HCT116 (cell line): ENCODE measurements around the gene DISP1. TPM values are rescaled to one million over a fixed set of nuclear protein-coding genes. Genes with fewer than 3 reads are reported as not detected.

Source experiments
- ATAC-seq: fragments of 200-7000 bp; cut with Tn5 transposase; 2 replicates; pipeline ENCODE4 v1.9.1; 2020; ENCODE audit warnings: mild to moderate bottlenecking, moderate library complexity
- BruUV-seq: library from RNA; stranded (reverse); fragments of 400-500 nt; replicated peaks from 2 replicates; lab custom pipeline; 2021; lab: Mats Ljungman, UMichigan
- CTCF ChIA-PET: fragments of 300-600 bp; sonication (Branson Sonifier 250); formaldehyde crosslinking; loops from one replicate; lab custom pipeline; 2021; ENCODE audit warnings: antibody characterized with exemption; lab: Charles Lee
- POLR2A ChIA-PET: fragments of 300-600, 350-600 bp; sonication (Branson Sonifier 250); formaldehyde crosslinking; loops from one replicate; lab custom pipeline; 2021; ENCODE audit warnings: antibody characterized with exemption; lab: Charles Lee
- RAD21 ChIA-PET, 2 experiments: fragments of 300-600 bp; sonication (Branson Sonifier 250); formaldehyde crosslinking; loops; one replicate each; lab custom pipeline; 2023; ENCODE audit warnings: low total read pairs in 2 of 2; ENCODE audit not compliant: uncharacterized antibody in 2 of 2, unreplicated experiment in 2 of 2, low non-redundant PET in 1 of 2; lab: Charles Lee
- DNase-seq: peaks from one replicate; pipeline ENCODE4 v3.0.0-alpha.2; 2010; ENCODE audit warnings: low read depth, low spot score
- H2AFZ ChIP-seq: fragments of 200-600 bp; shearing (Covaris generic), sonication (generic); 2 replicates; pipeline ENCODE4 v1.6.1; 2017; ENCODE audit warnings: low read depth, mixed run types, mixed read lengths, antibody characterized with exemption, low read length; ENCODE audit not compliant: poor library complexity, severe bottlenecking
- H3K27ac ChIP-seq: 2 replicates; pipeline ENCODE4 v1.5.1; 2012; ENCODE audit warnings: low read depth, low read length
- H3K27me3 ChIP-seq: fragments of 200-600 bp; sonication (generic); 2 replicates; pipeline ENCODE4 v1.6.1; 2016; ENCODE audit warnings: mixed run types, low read length, mixed read lengths; ENCODE audit not compliant: insufficient read depth
- H3K36me3 ChIP-seq, 2 experiments: fragments of 200-500 bp in 1 of 2; fragments of 200-600 bp in 1 of 2; sonication (Bioruptor generic) in 1 of 2; sonication (generic) in 1 of 2; 2 replicates each; pipeline versions ENCODE4 v1.5.1 to v1.6.1; 2014 to 2016; ENCODE audit warnings: low read length in 2 of 2, inconsistent platforms in 1 of 2, mixed read lengths in 1 of 2, mixed run types in 1 of 2; ENCODE audit not compliant: insufficient read depth in 2 of 2, control insufficient read depth in 1 of 2
- H3K4me1 ChIP-seq, 2 experiments: fragments of 200-600 bp in 1 of 2; sonication (generic) in 1 of 2; 2 replicates each; pipeline versions ENCODE4 v1.5.1 to v1.6.1; 2012 to 2017; ENCODE audit warnings: low read length in 2 of 2, inconsistent platforms in 1 of 2, mild to moderate bottlenecking in 1 of 2, mixed read lengths in 1 of 2, mixed run types in 1 of 2, moderate library complexity in 1 of 2; ENCODE audit not compliant: insufficient read depth in 2 of 2, control insufficient read depth in 1 of 2
- H3K4me2 ChIP-seq: fragments of 200-600 bp; sonication (generic); 2 replicates; pipeline ENCODE4 v1.6.1; 2017; ENCODE audit warnings: mixed run types, low read length, mixed read lengths
- H3K4me3 ChIP-seq, 2 experiments: fragments of 200-600 bp in 1 of 2; sonication (generic) in 1 of 2; replicated peaks in 1 of 2; 2 replicates each; pipeline ENCODE4 v1.5.1; 2011 to 2016; ENCODE audit warnings: low read length in 2 of 2, control low read depth in 1 of 2, low read depth in 1 of 2, mild to moderate bottlenecking in 1 of 2, mixed read lengths in 1 of 2, mixed run types in 1 of 2
- H3K79me2 ChIP-seq: fragments of 200-600 bp; sonication (generic); 2 replicates; pipeline ENCODE4 v1.6.1; 2017; ENCODE audit warnings: mild to moderate bottlenecking, mixed run types, low read length, moderate library complexity, mixed read lengths; ENCODE audit not compliant: insufficient read depth
- H3K9ac ChIP-seq: fragments of 200-600 bp; sonication (generic); 2 replicates; pipeline ENCODE4 v1.6.1; 2016; ENCODE audit warnings: low read length, mixed read lengths
- H3K9me2 ChIP-seq: fragments of 200-600 bp; sonication (generic), shearing (Covaris generic); 2 replicates; pipeline ENCODE4 v1.6.1; 2017; ENCODE audit warnings: mixed run types, mild to moderate bottlenecking, moderate library complexity; ENCODE audit not compliant: insufficient read depth
- H3K9me3 ChIP-seq, 2 experiments: fragments of 200-500 bp in 1 of 2; fragments of 200-600 bp in 1 of 2; sonication (Bioruptor generic) in 1 of 2; sonication (generic) in 1 of 2; 2 replicates each; pipeline ENCODE4 v1.6.1; 2014 to 2017; ENCODE audit warnings: low read length in 2 of 2, mixed read lengths in 2 of 2, inconsistent platforms in 1 of 2, low read depth in 1 of 2, mild to moderate bottlenecking in 1 of 2, mixed run types in 1 of 2, moderate library complexity in 1 of 2; ENCODE audit not compliant: control insufficient read depth in 1 of 2, insufficient read depth in 1 of 2
- H4K20me1 ChIP-seq: fragments of 200-600 bp; sonication (generic), shearing (Covaris generic); 2 replicates; pipeline ENCODE4 v1.6.1; 2017; ENCODE audit warnings: mixed run types, mild to moderate bottlenecking, moderate library complexity; ENCODE audit not compliant: insufficient read depth
- CBX3 ChIP-seq: IDR thresholded peaks from 2 replicates; pipeline ENCODE4 v1.6.1; 2012; ENCODE audit warnings: low read depth
- CEBPB ChIP-seq: IDR thresholded peaks from 2 replicates; pipeline ENCODE4 v1.6.1; 2012; ENCODE audit warnings: low read depth
- EGR1 ChIP-seq: IDR thresholded peaks from 2 replicates; pipeline ENCODE4 v1.6.1; 2012; ENCODE audit warnings: low read depth
- EZH2 ChIP-seq: fragments of 200-600 bp; sonication (generic); IDR thresholded peaks from 2 replicates; pipeline ENCODE4 v1.6.1; 2017; ENCODE audit warnings: antibody characterized with exemption, mixed run types
- FOSL1 ChIP-seq: IDR thresholded peaks from 2 replicates; pipeline ENCODE4 v1.6.1; 2012; ENCODE audit warnings: low read depth
- MAX ChIP-seq: IDR thresholded peaks from 2 replicates; pipeline ENCODE4 v1.6.1; 2012
- POLR2AphosphoS5 ChIP-seq: IDR thresholded peaks from 2 replicates; pipeline ENCODE4 v1.6.1; 2011; ENCODE audit warnings: mild to moderate bottlenecking, low read depth, low read length, moderate library complexity
- RAD21 ChIP-seq: IDR thresholded peaks from 2 replicates; pipeline ENCODE4 v1.6.1; 2012; ENCODE audit warnings: low read depth, mild to moderate bottlenecking
- REST ChIP-seq: IDR thresholded peaks from 2 replicates; pipeline ENCODE4 v1.6.1; 2012; ENCODE audit warnings: low read depth
- SIN3A ChIP-seq: IDR thresholded peaks from 2 replicates; pipeline ENCODE4 v1.6.1; 2012; ENCODE audit warnings: low read depth
- SP1 ChIP-seq: IDR thresholded peaks from 2 replicates; pipeline ENCODE4 v1.6.1; 2012; ENCODE audit warnings: low read depth
- SRF ChIP-seq: IDR thresholded peaks from 2 replicates; pipeline ENCODE4 v1.6.1; 2012; ENCODE audit warnings: low read depth
- TCF7L2 ChIP-seq: IDR thresholded peaks from 2 replicates; pipeline ENCODE4 v1.7.0; 2011; ENCODE audit warnings: borderline replicate concordance, inconsistent platforms; ENCODE audit not compliant: insufficient read depth, insufficient read length; ENCODE audit errors: extremely low read depth
- YY1 ChIP-seq: IDR thresholded peaks from 2 replicates; pipeline ENCODE4 v1.6.1; 2011; ENCODE audit warnings: low read length, low read depth, moderate library complexity, mild to moderate bottlenecking; ENCODE audit not compliant: insufficient replicate concordance; ENCODE audit errors: extremely low read depth
- ZFX ChIP-seq: fragments of 450-650 bp; IDR thresholded peaks from 2 replicates; pipeline ENCODE4 v1.6.1; 2017
- ZNF274 ChIP-seq: fragments of 200-500 bp; sonication (Bioruptor generic); IDR thresholded peaks from 2 replicates; pipeline ENCODE4 v1.6.1; 2014; ENCODE audit warnings: mild to moderate bottlenecking, low read depth, low read length, inconsistent platforms
- intact Hi-C: fragments of 100-400 bp; cut with micrococcal nuclease; formaldehyde crosslinking; loops from 2 replicates; pipeline ENCODE4 v1.10.0; 2022
- total RNA-seq: library from RNA; stranded (reverse); gene quantifications from one replicate; pipeline ENCODE4 v1.2.1, GENCODE V29; 2021; ENCODE audit not compliant: unreplicated experiment
- TF ChIP-seq, protein P1 (sequence below): IDR thresholded peaks from 2 replicates; pipeline ENCODE4 v1.6.1; 2011; ENCODE audit warnings: mild to moderate bottlenecking, low read length, moderate library complexity; ENCODE audit not compliant: insufficient replicate concordance; ENCODE audit errors: extremely low read depth

DISP1 gene
- total RNA-seq, 1 experiment from 2014 or later = 4.2 TPM

- TF ChIP-seq SRF (peak; percentile 80), FOSL1 (peak; percentile 96)
Observed at GRCh38 chr1:222817529-222817928, 2.7 kb downstream of the DISP1 start (continued).

GRCh38 chr1:222818171-222818570 lies 3.3 kb downstream of the DISP1 start:
- BruUV-seq = no TSS peak
- peak overlapping the region in 1 of 2 experiments; percentile 5; a peak in 1 of 4 replicates for H3K4me3 ChIP-seq

More at GRCh38 chr1:222818171-222818570, 3.3 kb downstream of the DISP1 start:
- Histone ChIP-seq H3K4me2 (peak overlapping the region; percentile 75), H3K36me3 (no peaks in the 10 kb centered on the region), H3K9me2 (no peaks in the 10 kb centered on the region), H3K9ac (no peak overlapping the region), H3K9me3 (no peaks in the 10 kb centered on the region), H2AFZ (no peak overlapping the region), H3K27me3 (no peaks in the 10 kb centered on the region), H4K20me1 (no peaks in the 10 kb centered on the region), H3K4me1 (peaks cover 20 to 44% of the 10 kb centered on the region in 2 experiments), H3K79me2 (peaks cover 56% of the 10 kb centered on the region), H3K27ac (peak overlapping the region; percentile 47; the same call in 1 of the 2 replicates)
- ChIA-PET CTCF (no interaction called here), POLR2A (no interaction called here), RAD21 (no interaction called here)
- intact Hi-C loops = no loop called here
- ATAC-seq (no peak), DNase-seq (no peak)
- TF ChIP-seq MAX (no peak; the same call in 1 of the 2 replicates), ZFX (no peak), CEBPB (no peak), FOSL1 (no peak), REST (no peak), YY1 (no peak), EZH2 (no peak), SIN3A (no peak; the same call in 1 of the 2 replicates), EGR1 (no peak), RAD21 (no peak), TCF7L2 (no peak), POLR2AphosphoS5 (no peak), SP1 (no peak), CBX3 (no peak), ZNF274 (no peak), SRF (no peak)
- TF ChIP-seq, protein P1, sequence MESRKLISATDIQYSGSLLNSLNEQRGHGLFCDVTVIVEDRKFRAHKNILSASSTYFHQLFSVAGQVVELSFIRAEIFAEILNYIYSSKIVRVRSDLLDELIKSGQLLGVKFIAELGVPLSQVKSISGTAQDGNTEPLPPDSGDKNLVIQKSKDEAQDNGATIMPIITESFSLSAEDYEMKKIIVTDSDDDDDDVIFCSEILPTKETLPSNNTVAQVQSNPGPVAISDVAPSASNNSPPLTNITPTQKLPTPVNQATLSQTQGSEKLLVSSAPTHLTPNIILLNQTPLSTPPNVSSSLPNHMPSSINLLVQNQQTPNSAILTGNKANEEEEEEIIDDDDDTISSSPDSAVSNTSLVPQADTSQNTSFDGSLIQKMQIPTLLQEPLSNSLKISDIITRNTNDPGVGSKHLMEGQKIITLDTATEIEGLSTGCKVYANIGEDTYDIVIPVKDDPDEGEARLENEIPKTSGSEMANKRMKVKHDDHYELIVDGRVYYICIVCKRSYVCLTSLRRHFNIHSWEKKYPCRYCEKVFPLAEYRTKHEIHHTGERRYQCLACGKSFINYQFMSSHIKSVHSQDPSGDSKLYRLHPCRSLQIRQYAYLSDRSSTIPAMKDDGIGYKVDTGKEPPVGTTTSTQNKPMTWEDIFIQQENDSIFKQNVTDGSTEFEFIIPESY = no peak
